HTERT RPE-1 (cell line): Measurements from ENCODE around the gene MIPOL1.
"Not testable (repeated sequence)": the region's sequence is repeated elsewhere in the genome, so short reads cannot be mapped to it uniquely, and the experiment has no call there.

Source experiments
- in situ Hi-C: fragments of 300-500 bp; cut with MboI; formaldehyde crosslinking; loops from 4 replicates; pipeline ENCODE4 v1.14.3; 2020; ENCODE audit warnings: low sequenced_read_pairs

Gene MIPOL1

GRCh38 chr14:37443461-37443860, 245.7 kb downstream of the MIPOL1 start:
- in situ Hi-C loops, result no loop called here

- in situ Hi-C loops, result no loop called here
Observed at GRCh38 chr14:37447883-37448391, 250.2 kb downstream of the MIPOL1 start.

GRCh38 chr14:37452323-37452722, 254.6 kb downstream of the MIPOL1 start:
- in situ Hi-C loops, result no loop called here

GRCh38 chr14:37453985-37454384, 256.2 kb downstream of the MIPOL1 start:
- in situ Hi-C loops, result no loop called here

- in situ Hi-C loops, result no loop called here
Observed at GRCh38 chr14:37457334-37457733, 259.6 kb downstream of the MIPOL1 start.

- in situ Hi-C loops, result not testable (repeated sequence)
Observed at GRCh38 chr14:37462426-37462825, 264.7 kb downstream of the MIPOL1 start.

- in situ Hi-C loops, result no loop called here
Observed at GRCh38 chr14:37464192-37464858, 266.6 kb downstream of the MIPOL1 start.

GRCh38 chr14:37466003-37466622, 268.4 kb downstream of the MIPOL1 start:
- in situ Hi-C loops, result no loop called here

- in situ Hi-C loops, result no loop called here
Observed at GRCh38 chr14:37466623-37467088, 268.9 kb downstream of the MIPOL1 start.

- in situ Hi-C loops, result no loop called here
Observed at GRCh38 chr14:37469650-37470049, 271.9 kb downstream of the MIPOL1 start.

- in situ Hi-C loops, result no loop called here
Observed at GRCh38 chr14:37470251-37470650, 272.5 kb downstream of the MIPOL1 start.

GRCh38 chr14:37472906-37473305, 275.2 kb downstream of the MIPOL1 start:
- in situ Hi-C loops, result no loop called here

- in situ Hi-C loops, result no loop called here
Observed at GRCh38 chr14:37474191-37474590, 276.5 kb downstream of the MIPOL1 start.

GRCh38 chr14:37480446-37481290, 282.9 kb downstream of the MIPOL1 start:
- in situ Hi-C loops, result no loop called here

GRCh38 chr14:37482428-37482827, 284.7 kb downstream of the MIPOL1 start:
- in situ Hi-C loops, result no loop called here

- in situ Hi-C loops, result no loop called here
Observed at GRCh38 chr14:37483672-37484071, 285.9 kb downstream of the MIPOL1 start.

- in situ Hi-C loops, result no loop called here
Observed at GRCh38 chr14:37490607-37491006, 292.9 kb downstream of the MIPOL1 start.

GRCh38 chr14:37491076-37491475, 293.3 kb downstream of the MIPOL1 start:
- in situ Hi-C loops, result no loop called here

- in situ Hi-C loops, result no loop called here
Observed at GRCh38 chr14:37493606-37494005, 295.9 kb downstream of the MIPOL1 start.

GRCh38 chr14:37497422-37497821, 299.7 kb downstream of the MIPOL1 start:
- in situ Hi-C loops, result no loop called here

GRCh38 chr14:37501877-37502276, 304.1 kb downstream of the MIPOL1 start:
- in situ Hi-C loops, result no loop called here
